ENCODE results near the gene NSG1. TPM values are rescaled to one million over a fixed set of nuclear protein-coding genes. Genes with fewer than 3 reads are reported as not detected.
A peak's percentile ranks its signal among the peaks of the same experiment; 100 is the strongest.

The NSG1 gene
- polyA plus RNA-seq, 1 of the 3 experiments (the other 2 are of a cell fraction) = 11.4 TPM

DNA sequence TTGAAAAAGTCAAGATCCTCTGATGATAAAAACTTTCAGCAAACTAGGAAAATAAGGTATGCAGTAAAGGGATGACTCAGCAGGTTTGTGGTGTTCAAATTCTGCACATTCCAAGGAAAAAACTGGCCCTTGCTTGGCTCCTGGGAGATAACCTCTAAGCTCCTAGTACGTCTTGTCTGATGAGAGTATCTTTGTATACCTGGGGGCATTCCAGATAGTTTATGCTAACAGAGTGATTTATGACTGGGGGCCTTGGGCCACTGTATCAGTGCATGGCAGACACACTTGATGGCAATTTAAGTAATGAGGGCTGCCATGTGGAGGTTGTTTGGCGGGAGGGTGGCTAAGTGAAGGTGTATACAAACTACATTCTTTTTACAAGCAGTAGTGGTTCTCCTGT is 56.9 kb downstream of the NSG1 start:
- Histone ChIP-seq H3K9ac (no peak overlapping the region), H3K9me2 (no peaks in the 10 kb centered on the region), H3K4me2 (no peak overlapping the region), H3K27me3 (ENCODE audit: insufficient read depth) (no peaks in the 10 kb centered on the region), H3K4me1 (ENCODE audit: control insufficient read depth in 1 of 2, insufficient read depth in 2 of 2, low read depth in 1 of 2, low read length in 1 of 2) (peaks cover 0 to 5% of the 10 kb centered on the region in 2 experiments; a peak in 2 of 4 replicates), H3K79me2 (ENCODE audit: insufficient read depth) (no peaks in the 10 kb centered on the region), H3K36me3 (replicated peaks in 1 of 2; ENCODE audit: control insufficient read depth in 1 of 2, insufficient read depth in 2 of 2, low read length in 1 of 2) (no peaks in the 10 kb centered on the region), H3K4me3 (ENCODE audit: low read depth in 2 of 2, low read length in 1 of 2) (no peak overlapping the region), H2AFZ (ENCODE audit: low read depth) (no peak overlapping the region), H3F3A (replicated peaks; ENCODE audit: insufficient read depth) (no peaks in the 10 kb centered on the region), H3K27ac (ENCODE audit: low read depth in 2 of 2, low read length in 1 of 2) (no peak overlapping the region), H4K20me1 (ENCODE audit: insufficient read depth) (no peaks in the 10 kb centered on the region), H3K9me3 (no peaks in the 10 kb centered on the region)
- DNase-seq = no peak
- 33% methylated on average over 1 of the region's 2 CpGs for whole genome bisulfite sequencing (ENCODE audit: low lambda C conversion rate)
- TF ChIP-seq FOXJ3 (CRISPR knock-in tag; IDR thresholded peaks at IDR 0.05) (no peak), TEAD4 (IDR thresholded peaks at IDR 0.05; ENCODE audit: borderline replicate concordance, insufficient read depth) (peak; percentile 73; the same call in 1 of the 2 replicates), YY1 (IDR thresholded peaks at IDR 0.05; ENCODE audit: low read depth) (no peak), MEF2A (IDR thresholded peaks at IDR 0.05; ENCODE audit: borderline replicate concordance, low read depth) (no peak), TCF12 (IDR thresholded peaks at IDR 0.05) (peak; percentile 41; the same call in 1 of the 2 replicates), FOSL2 (IDR thresholded peaks at IDR 0.05; ENCODE audit: borderline replicate concordance, low read depth) (peak; percentile 68; the same call in 1 of the 2 replicates), JUND (IDR thresholded peaks at IDR 0.05) (peak; percentile 43)
- TF ChIP-seq, protein P1, sequence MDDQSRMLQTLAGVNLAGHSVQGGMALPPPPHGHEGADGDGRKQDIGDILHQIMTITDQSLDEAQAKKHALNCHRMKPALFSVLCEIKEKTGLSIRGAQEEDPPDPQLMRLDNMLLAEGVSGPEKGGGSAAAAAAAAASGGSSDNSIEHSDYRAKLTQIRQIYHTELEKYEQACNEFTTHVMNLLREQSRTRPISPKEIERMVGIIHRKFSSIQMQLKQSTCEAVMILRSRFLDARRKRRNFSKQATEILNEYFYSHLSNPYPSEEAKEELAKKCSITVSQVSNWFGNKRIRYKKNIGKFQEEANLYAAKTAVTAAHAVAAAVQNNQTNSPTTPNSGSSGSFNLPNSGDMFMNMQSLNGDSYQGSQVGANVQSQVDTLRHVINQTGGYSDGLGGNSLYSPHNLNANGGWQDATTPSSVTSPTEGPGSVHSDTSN (IDR thresholded peaks at IDR 0.05) = peak; percentile 48
- POLR2A ChIA-PET = no interaction called here
- CTCF ChIA-PET = interaction anchor here (1.1 kb wide), 1 partner anchor 59 kb away, joined by 3 read pairs; no protein-coding TSS in a partner anchor

DNA sequence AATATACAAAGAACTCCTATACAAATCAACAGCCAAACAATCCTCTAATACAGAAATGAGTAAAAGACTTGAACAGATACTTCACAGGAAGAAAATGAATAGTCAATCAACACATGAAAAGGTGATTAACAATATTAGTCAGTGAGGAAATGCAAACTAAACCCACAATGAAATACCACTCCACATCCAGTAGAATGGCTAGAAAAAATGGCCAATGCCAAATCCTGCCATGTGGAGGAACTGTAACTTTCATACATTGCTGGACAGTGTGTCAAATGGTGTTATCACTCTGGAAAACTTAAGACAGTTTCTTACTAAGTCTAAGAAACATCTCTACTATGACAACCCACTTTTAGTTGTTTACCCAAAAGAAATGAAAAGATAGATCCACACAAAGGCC is 59.5 kb downstream of the NSG1 start:
- no peaks in the 10 kb centered on the region for H4K20me1 ChIP-seq (ENCODE audit: insufficient read depth)
- no peak overlapping the region for H3K27ac ChIP-seq (ENCODE audit: low read depth in 2 of 2, low read length in 1 of 2)
- no peaks in the 10 kb centered on the region for H3K9me2 ChIP-seq
- no peaks in the 10 kb centered on the region for H3K27me3 ChIP-seq (ENCODE audit: insufficient read depth)
- no peaks in the 10 kb centered on the region for H3K36me3 ChIP-seq (replicated peaks in 1 of 2; ENCODE audit: control insufficient read depth in 1 of 2, insufficient read depth in 2 of 2, low read length in 1 of 2)
- DNase-seq = no peak
- H3K4me3 ChIP-seq (ENCODE audit: low read depth in 2 of 2, low read length in 1 of 2) = no peak overlapping the region
- H3K4me1 ChIP-seq (ENCODE audit: control insufficient read depth in 1 of 2, insufficient read depth in 2 of 2, low read depth in 1 of 2, low read length in 1 of 2) = peaks cover 0 to 5% of the 10 kb centered on the region in 2 experiments; a peak in 2 of 4 replicates
- TF ChIP-seq, protein P2, sequence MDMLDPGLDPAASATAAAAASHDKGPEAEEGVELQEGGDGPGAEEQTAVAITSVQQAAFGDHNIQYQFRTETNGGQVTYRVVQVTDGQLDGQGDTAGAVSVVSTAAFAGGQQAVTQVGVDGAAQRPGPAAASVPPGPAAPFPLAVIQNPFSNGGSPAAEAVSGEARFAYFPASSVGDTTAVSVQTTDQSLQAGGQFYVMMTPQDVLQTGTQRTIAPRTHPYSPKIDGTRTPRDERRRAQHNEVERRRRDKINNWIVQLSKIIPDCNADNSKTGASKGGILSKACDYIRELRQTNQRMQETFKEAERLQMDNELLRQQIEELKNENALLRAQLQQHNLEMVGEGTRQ (IDR thresholded peaks at IDR 0.05; ENCODE audit: borderline replicate concordance, low read depth, low read length) = no peak
- TF ChIP-seq, protein P3, sequence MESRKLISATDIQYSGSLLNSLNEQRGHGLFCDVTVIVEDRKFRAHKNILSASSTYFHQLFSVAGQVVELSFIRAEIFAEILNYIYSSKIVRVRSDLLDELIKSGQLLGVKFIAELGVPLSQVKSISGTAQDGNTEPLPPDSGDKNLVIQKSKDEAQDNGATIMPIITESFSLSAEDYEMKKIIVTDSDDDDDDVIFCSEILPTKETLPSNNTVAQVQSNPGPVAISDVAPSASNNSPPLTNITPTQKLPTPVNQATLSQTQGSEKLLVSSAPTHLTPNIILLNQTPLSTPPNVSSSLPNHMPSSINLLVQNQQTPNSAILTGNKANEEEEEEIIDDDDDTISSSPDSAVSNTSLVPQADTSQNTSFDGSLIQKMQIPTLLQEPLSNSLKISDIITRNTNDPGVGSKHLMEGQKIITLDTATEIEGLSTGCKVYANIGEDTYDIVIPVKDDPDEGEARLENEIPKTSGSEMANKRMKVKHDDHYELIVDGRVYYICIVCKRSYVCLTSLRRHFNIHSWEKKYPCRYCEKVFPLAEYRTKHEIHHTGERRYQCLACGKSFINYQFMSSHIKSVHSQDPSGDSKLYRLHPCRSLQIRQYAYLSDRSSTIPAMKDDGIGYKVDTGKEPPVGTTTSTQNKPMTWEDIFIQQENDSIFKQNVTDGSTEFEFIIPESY (IDR thresholded peaks at IDR 0.05; ENCODE audit: borderline replicate concordance, low read depth) = no peak
- TF ChIP-seq FOSL2 (IDR thresholded peaks at IDR 0.05; ENCODE audit: borderline replicate concordance, low read depth) (no peak), GABPA (IDR thresholded peaks at IDR 0.05; ENCODE audit: low read depth) (no peak), TEAD4 (IDR thresholded peaks at IDR 0.05; ENCODE audit: borderline replicate concordance, insufficient read depth) (no peak), TAF1 (IDR thresholded peaks at IDR 0.05; ENCODE audit: borderline replicate concordance, low read depth, low read length) (no peak), EP300 (IDR thresholded peaks at IDR 0.05; ENCODE audit: borderline replicate concordance in 1 of 2, low read depth in 1 of 2, low read length in 1 of 2) (no peak), NRF1 (IDR thresholded peaks at IDR 0.05; ENCODE audit: low read depth, low read length) (no peak), FOXJ3 (CRISPR knock-in tag; IDR thresholded peaks at IDR 0.05) (no peak), ELF1 (IDR thresholded peaks at IDR 0.05) (no peak), RXRA (IDR thresholded peaks at IDR 0.05; ENCODE audit: borderline replicate concordance, low read depth) (no peak)
- TF ChIP-seq, protein P1 (IDR thresholded peaks at IDR 0.05) = no peak
- TF ChIP-seq, protein P4, sequence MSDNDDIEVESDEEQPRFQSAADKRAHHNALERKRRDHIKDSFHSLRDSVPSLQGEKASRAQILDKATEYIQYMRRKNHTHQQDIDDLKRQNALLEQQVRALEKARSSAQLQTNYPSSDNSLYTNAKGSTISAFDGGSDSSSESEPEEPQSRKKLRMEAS (IDR thresholded peaks at IDR 0.05; ENCODE audit: low read depth) = no peak
- no peaks in the 10 kb centered on the region for H3K79me2 ChIP-seq (ENCODE audit: insufficient read depth)
- no peaks in the 10 kb centered on the region for H3K9me3 ChIP-seq
- H2AFZ ChIP-seq (ENCODE audit: low read depth) = no peak overlapping the region
- no peaks in the 10 kb centered on the region for H3F3A ChIP-seq (replicated peaks; ENCODE audit: insufficient read depth)
- no peak overlapping the region for H3K4me2 ChIP-seq
- H3K9ac ChIP-seq = no peak overlapping the region
- POLR2A ChIA-PET = no interaction called here
- CTCF ChIA-PET = interaction anchor here (1.0 kb wide), 1 partner anchor 16 kb away, joined by 3 read pairs; no protein-coding TSS in a partner anchor
